Neural cell (in vitro differentiated cells): Measurements from ENCODE around the gene HERPUD2. TPM values are rescaled to one million over a fixed set of nuclear protein-coding genes. Genes with fewer than 3 reads are reported as not detected.
A peak's percentile ranks its signal among the peaks of the same experiment; 100 is the strongest.

Experiments
- H2AFZ ChIP-seq: fragments of 200-600, 300-800 bp; sonication (generic), shearing (Covaris generic); 2 replicates; pipeline ENCODE4 v1.6.0; 2014; ENCODE audit warnings: low read depth, mild to moderate bottlenecking, antibody characterized with exemption, low read length, moderate library complexity
- H3F3A ChIP-seq: fragments of 200-600 bp; shearing (Covaris generic); 2 replicates; pipeline ENCODE4 v1.6.1; 2016; ENCODE audit warnings: mild to moderate bottlenecking, moderate library complexity, mixed read lengths, antibody characterized with exemption, low read length; ENCODE audit not compliant: insufficient read depth, poor library complexity, severe bottlenecking
- H3K27ac ChIP-seq: fragments of 200-600, 300-800 bp; sonication (generic), shearing (Covaris generic); 2 replicates; pipeline ENCODE4 v1.5.1; 2014; ENCODE audit warnings: mild to moderate bottlenecking, low read length, moderate library complexity
- H3K27me3 ChIP-seq: fragments of 300-800, 200-600 bp; sonication (generic), shearing (Covaris generic); 2 replicates; pipeline ENCODE4 v1.6.0; 2014; ENCODE audit warnings: mild to moderate bottlenecking, low read depth, low read length, moderate library complexity; ENCODE audit not compliant: insufficient read depth
- H3K36me3 ChIP-seq: fragments of 300-800, 200-600 bp; sonication (generic), shearing (Covaris generic); 2 replicates; pipeline ENCODE4 v1.5.1; 2014; ENCODE audit warnings: mild to moderate bottlenecking, antibody characterized with exemption, low read length, moderate library complexity; ENCODE audit not compliant: insufficient read depth
- H3K4me2 ChIP-seq: fragments of 300-800, 200-600 bp; sonication (generic), shearing (Covaris generic); 2 replicates; pipeline ENCODE4 v1.6.0; 2014; ENCODE audit warnings: mild to moderate bottlenecking, low read length
- H3K4me3 ChIP-seq: fragments of 300-800, 200-600 bp; sonication (generic), shearing (Covaris generic); 2 replicates; pipeline ENCODE4 v1.5.1; 2014; ENCODE audit warnings: mild to moderate bottlenecking, low read length, moderate library complexity
- H3K79me2 ChIP-seq: fragments of 200-600 bp; shearing (Covaris generic); replicated peaks from 2 replicates; pipeline ENCODE4 v1.6.0; 2014; ENCODE audit warnings: mild to moderate bottlenecking, low read length, moderate library complexity; ENCODE audit not compliant: insufficient read depth
- H3K9ac ChIP-seq: fragments of 300-800, 200-600 bp; sonication (generic), shearing (Covaris generic); 2 replicates; pipeline ENCODE4 v1.6.1; 2016; ENCODE audit warnings: mild to moderate bottlenecking, low read length, mixed read lengths
- H3K9me2 ChIP-seq: fragments of 200-600 bp; shearing (Covaris generic); 2 replicates; pipeline ENCODE4 v1.6.1; 2016; ENCODE audit warnings: mild to moderate bottlenecking, low read length, mixed read lengths; ENCODE audit not compliant: insufficient read depth
- H3K9me3 ChIP-seq: fragments of 200-600, 300-800 bp; sonication (generic), shearing (Covaris generic); 2 replicates; pipeline ENCODE4 v1.6.1; 2016; ENCODE audit warnings: mild to moderate bottlenecking, mixed run types, low read length, moderate library complexity, mixed read lengths
- H4K20me1 ChIP-seq: fragments of 200-600 bp; shearing (Covaris generic); 2 replicates; pipeline ENCODE4 v1.6.1; 2016; ENCODE audit warnings: mild to moderate bottlenecking, mixed run types; ENCODE audit not compliant: insufficient read depth
- EP300 ChIP-seq: fragments of 450-650 bp; conservative IDR thresholded peaks from 2 replicates; pipeline ENCODE4 v1.6.1; 2014; ENCODE audit warnings: antibody characterized with exemption, mild to moderate bottlenecking, moderate library complexity; ENCODE audit not compliant: poor library complexity, severe bottlenecking
- EZH2 ChIP-seq: fragments of 200-600, 300-800 bp; shearing (Covaris generic), sonication (generic); IDR thresholded peaks from 2 replicates; pipeline ENCODE4 v1.6.1; 2014; ENCODE audit warnings: antibody characterized with exemption, low read length, borderline replicate concordance, mild to moderate bottlenecking; ENCODE audit not compliant: insufficient read depth, poor library complexity, severe bottlenecking
- MXI1 ChIP-seq: fragments of 450-650 bp; conservative IDR thresholded peaks from 2 replicates; pipeline ENCODE4 v1.6.1; 2014; ENCODE audit warnings: antibody characterized with exemption, mild to moderate bottlenecking; ENCODE audit not compliant: poor library complexity, severe bottlenecking
- POLR2AphosphoS5 ChIP-seq: IDR thresholded peaks from 2 replicates; pipeline ENCODE4 v1.6.1; 2012
- RAD21 ChIP-seq: fragments of 450-650 bp; conservative IDR thresholded peaks from 2 replicates; pipeline ENCODE4 v1.6.1; 2014; ENCODE audit warnings: antibody characterized with exemption, mild to moderate bottlenecking, moderate library complexity
- SMC3 ChIP-seq: fragments of 450-650 bp; conservative IDR thresholded peaks from 2 replicates; pipeline ENCODE4 v1.6.1; 2014; ENCODE audit warnings: antibody characterized with exemption, mild to moderate bottlenecking, moderate library complexity; ENCODE audit not compliant: poor library complexity
- TAF1 ChIP-seq: IDR thresholded peaks from 2 replicates; pipeline ENCODE4 v1.6.1; 2012; ENCODE audit warnings: low read depth
- polyA plus RNA-seq: library from polyadenylated mRNA; depleted of rRNA; stranded (reverse); fragments of >200 nt; gene quantifications from 2 replicates; pipeline ENCODE4 v1.2.3, GENCODE V29; 2014
- TF ChIP-seq, protein P1 (sequence below): IDR thresholded peaks from 2 replicates; pipeline ENCODE4 v1.6.1; 2012; ENCODE audit warnings: borderline replicate concordance
- TF ChIP-seq, protein P2 (sequence below): fragments of 450-650 bp; IDR thresholded peaks from 2 replicates; pipeline ENCODE4 v1.5.1; 2014; ENCODE audit warnings: antibody characterized with exemption, mild to moderate bottlenecking, moderate library complexity; ENCODE audit not compliant: poor library complexity, severe bottlenecking

HERPUD2 gene
- polyA plus RNA-seq, 1 donor from 2014 or later: 16.7 TPM

DNA sequence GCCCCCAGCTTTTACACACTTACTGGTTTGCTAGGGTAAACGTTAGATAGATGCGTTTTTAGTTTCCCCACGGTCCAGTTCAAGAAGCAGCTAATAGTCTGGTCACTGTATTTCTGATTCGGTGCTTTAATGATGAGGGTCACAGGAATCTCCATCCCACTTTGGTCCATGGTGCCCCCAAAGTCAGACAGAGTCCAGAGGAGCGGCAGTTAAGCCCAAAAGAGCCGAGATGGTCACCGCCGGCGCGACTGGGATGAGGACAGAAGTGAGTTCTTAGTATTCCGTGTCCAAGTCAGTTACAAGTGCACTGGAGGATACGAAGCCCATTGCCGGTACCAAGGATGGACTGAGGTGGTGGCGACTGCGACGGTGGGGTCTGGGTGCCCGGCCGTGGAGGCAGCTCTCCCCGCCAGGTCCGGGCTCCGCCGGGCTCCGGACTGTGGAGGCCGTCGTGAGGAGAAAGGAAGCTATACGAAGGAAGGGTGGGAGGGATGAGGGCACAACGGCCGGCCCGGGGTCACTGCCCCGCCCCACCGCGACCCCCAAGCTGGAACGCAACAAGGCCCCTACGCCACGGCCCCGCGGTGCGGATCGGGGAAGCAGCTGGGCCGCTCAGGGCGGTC, 663 bp downstream of the HERPUD2 start:
- Histone ChIP-seq H3K79me2 (peaks cover 51% of the 10 kb centered on the region), H3K36me3 (no peaks in the 10 kb centered on the region), H3K9me2 (no peaks in the 10 kb centered on the region), H3K27ac (peak overlapping the region; percentile 84), H3K27me3 (no peaks in the 10 kb centered on the region), H3K4me2 (peak overlapping the region; percentile 90), H4K20me1 (no peaks in the 10 kb centered on the region), H3K4me3 (peak overlapping the region; percentile 97), H2AFZ (peak overlapping the region; percentile 65), H3F3A (no peaks in the 10 kb centered on the region), H3K9me3 (no peaks in the 10 kb centered on the region), H3K9ac (peak overlapping the region; percentile 94)
- TF ChIP-seq, protein P1, sequence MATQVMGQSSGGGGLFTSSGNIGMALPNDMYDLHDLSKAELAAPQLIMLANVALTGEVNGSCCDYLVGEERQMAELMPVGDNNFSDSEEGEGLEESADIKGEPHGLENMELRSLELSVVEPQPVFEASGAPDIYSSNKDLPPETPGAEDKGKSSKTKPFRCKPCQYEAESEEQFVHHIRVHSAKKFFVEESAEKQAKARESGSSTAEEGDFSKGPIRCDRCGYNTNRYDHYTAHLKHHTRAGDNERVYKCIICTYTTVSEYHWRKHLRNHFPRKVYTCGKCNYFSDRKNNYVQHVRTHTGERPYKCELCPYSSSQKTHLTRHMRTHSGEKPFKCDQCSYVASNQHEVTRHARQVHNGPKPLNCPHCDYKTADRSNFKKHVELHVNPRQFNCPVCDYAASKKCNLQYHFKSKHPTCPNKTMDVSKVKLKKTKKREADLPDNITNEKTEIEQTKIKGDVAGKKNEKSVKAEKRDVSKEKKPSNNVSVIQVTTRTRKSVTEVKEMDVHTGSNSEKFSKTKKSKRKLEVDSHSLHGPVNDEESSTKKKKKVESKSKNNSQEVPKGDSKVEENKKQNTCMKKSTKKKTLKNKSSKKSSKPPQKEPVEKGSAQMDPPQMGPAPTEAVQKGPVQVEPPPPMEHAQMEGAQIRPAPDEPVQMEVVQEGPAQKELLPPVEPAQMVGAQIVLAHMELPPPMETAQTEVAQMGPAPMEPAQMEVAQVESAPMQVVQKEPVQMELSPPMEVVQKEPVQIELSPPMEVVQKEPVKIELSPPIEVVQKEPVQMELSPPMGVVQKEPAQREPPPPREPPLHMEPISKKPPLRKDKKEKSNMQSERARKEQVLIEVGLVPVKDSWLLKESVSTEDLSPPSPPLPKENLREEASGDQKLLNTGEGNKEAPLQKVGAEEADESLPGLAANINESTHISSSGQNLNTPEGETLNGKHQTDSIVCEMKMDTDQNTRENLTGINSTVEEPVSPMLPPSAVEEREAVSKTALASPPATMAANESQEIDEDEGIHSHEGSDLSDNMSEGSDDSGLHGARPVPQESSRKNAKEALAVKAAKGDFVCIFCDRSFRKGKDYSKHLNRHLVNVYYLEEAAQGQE: peak; percentile 7
- no peak for TF ChIP-seq SMC3

DNA sequence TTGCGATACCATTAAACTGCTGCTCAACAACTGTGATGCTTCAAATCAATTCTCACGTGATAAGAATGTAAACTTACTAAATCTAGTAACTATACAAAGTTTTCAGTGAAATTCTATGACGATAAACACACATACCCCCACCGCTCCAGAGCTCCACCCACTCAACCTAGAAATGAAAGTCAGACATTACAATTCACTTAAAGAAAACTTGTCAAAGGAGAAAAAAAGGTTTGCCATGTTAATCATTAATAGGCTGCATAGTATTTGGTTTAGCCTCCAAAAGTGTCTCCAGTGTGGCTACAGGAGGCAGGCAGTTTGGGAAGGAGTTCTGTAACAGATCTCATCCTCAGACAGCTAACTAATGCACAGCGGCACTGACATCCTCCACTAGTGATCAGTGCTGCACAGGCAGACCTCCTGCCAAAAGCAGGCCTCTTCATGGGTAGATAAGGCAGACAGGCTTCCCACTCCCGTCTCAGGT, 3.1 kb downstream of the HERPUD2 start:
- no peaks in the 10 kb centered on the region for H3K36me3 ChIP-seq
- no peaks in the 10 kb centered on the region for H3F3A ChIP-seq
- peaks cover 75% of the 10 kb centered on the region for H3K79me2 ChIP-seq
- no peak overlapping the region for H3K9ac ChIP-seq
- H3K9me3 ChIP-seq: no peaks in the 10 kb centered on the region
- H3K27me3 ChIP-seq: no peaks in the 10 kb centered on the region
- peak overlapping the region; percentile 90 for H3K4me2 ChIP-seq
- no peak overlapping the region for H2AFZ ChIP-seq
- H4K20me1 ChIP-seq: no peaks in the 10 kb centered on the region
- TF ChIP-seq, protein P1: no peak
- TF ChIP-seq TAF1 (no peak), MXI1 (no peak), RAD21 (no peak), EZH2 (no peak), EP300 (no peak), POLR2AphosphoS5 (no peak), SMC3 (no peak)
- TF ChIP-seq, protein P2, sequence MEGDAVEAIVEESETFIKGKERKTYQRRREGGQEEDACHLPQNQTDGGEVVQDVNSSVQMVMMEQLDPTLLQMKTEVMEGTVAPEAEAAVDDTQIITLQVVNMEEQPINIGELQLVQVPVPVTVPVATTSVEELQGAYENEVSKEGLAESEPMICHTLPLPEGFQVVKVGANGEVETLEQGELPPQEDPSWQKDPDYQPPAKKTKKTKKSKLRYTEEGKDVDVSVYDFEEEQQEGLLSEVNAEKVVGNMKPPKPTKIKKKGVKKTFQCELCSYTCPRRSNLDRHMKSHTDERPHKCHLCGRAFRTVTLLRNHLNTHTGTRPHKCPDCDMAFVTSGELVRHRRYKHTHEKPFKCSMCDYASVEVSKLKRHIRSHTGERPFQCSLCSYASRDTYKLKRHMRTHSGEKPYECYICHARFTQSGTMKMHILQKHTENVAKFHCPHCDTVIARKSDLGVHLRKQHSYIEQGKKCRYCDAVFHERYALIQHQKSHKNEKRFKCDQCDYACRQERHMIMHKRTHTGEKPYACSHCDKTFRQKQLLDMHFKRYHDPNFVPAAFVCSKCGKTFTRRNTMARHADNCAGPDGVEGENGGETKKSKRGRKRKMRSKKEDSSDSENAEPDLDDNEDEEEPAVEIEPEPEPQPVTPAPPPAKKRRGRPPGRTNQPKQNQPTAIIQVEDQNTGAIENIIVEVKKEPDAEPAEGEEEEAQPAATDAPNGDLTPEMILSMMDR: no peak
- H3K27ac ChIP-seq: no peak overlapping the region
- H3K9me2 ChIP-seq: no peaks in the 10 kb centered on the region
- H3K4me3 ChIP-seq: peak overlapping the region; percentile 97
